NOMO-1 (cell line): Measurements from ENCODE around the gene CD226.
"Not testable (repeated sequence)": the region's sequence is repeated elsewhere in the genome, so short reads cannot be mapped to it uniquely, and the experiment has no call there.

ENCODE experiments used
- DNase-seq, 2 experiments: peaks; one replicate each; lab custom pipeline; 2025; ENCODE audit not compliant: unreplicated experiment in 2 of 2; lab: John Stamatoyannopoulos, UW

Gene CD226

GRCh38 chr18:69916412-69916811 lies 31.3 kb downstream of the CD226 start:
- DNase-seq, result no peak

GRCh38 chr18:69908838-69909237 lies 38.8 kb downstream of the CD226 start:
- DNase-seq, result no peak

GRCh38 chr18:69906765-69907164 lies 40.9 kb downstream of the CD226 start:
- DNase-seq, result no peak

GRCh38 chr18:69900941-69901340 lies 46.7 kb downstream of the CD226 start:
- DNase-seq, result no peak

- DNase-seq, result not testable (repeated sequence)
Observed at GRCh38 chr18:69899154-69899923, 48.3 kb downstream of the CD226 start.

- peak in 1 of 2 experiments; percentile 10 for DNase-seq
Observed at GRCh38 chr18:69898241-69898861, 49.3 kb downstream of the CD226 start.

- DNase-seq, result peak in 1 of 2 experiments; percentile 28
Observed at GRCh38 chr18:69897397-69898108, 50.1 kb downstream of the CD226 start.

- no peak for DNase-seq
Observed at GRCh38 chr18:69895066-69896047, 52.3 kb downstream of the CD226 start.

- no peak for DNase-seq
Observed at GRCh38 chr18:69894467-69894866, 53.2 kb downstream of the CD226 start.

- DNase-seq, result no peak
Observed at GRCh38 chr18:69890558-69890957, 57.1 kb downstream of the CD226 start.

- DNase-seq, result peak in 1 of 2 experiments; percentile 45
Observed at GRCh38 chr18:69889009-69889408, 58.7 kb downstream of the CD226 start.

GRCh38 chr18:69887256-69887655 lies 60.4 kb downstream of the CD226 start:
- DNase-seq, result no peak

- no peak for DNase-seq
Observed at GRCh38 chr18:69885841-69886531, 61.7 kb downstream of the CD226 start.

GRCh38 chr18:69885355-69885754 lies 62.3 kb downstream of the CD226 start:
- DNase-seq, result no peak

GRCh38 chr18:69883781-69884180 lies 63.9 kb downstream of the CD226 start:
- no peak for DNase-seq

GRCh38 chr18:69882965-69883668 lies 64.6 kb downstream of the CD226 start:
- no peak for DNase-seq

- no peak for DNase-seq
Observed at GRCh38 chr18:69880083-69880482, 67.6 kb downstream of the CD226 start.

GRCh38 chr18:69879051-69879450 lies 68.6 kb downstream of the CD226 start:
- DNase-seq, result not testable (repeated sequence)

GRCh38 chr18:69878213-69878933 lies 69.3 kb downstream of the CD226 start:
- no peak for DNase-seq
